IPS DF 6.9 (cell line): Measurements from ENCODE around the gene ATP1B1.

Source experiments
- DNase-seq: peaks from one replicate; pipeline ENCODE4 v3.0.0-alpha.2; 2013; ENCODE audit warnings: low read depth, low spot score
- H3K27ac ChIP-seq: one replicate; pipeline ENCODE4 v1.5.1; 2013; ENCODE audit warnings: low read length, control low read depth
- H3K27me3 ChIP-seq: 2 replicates; pipeline ENCODE4 v1.6.1; 2013; ENCODE audit warnings: mild to moderate bottlenecking, low read length; ENCODE audit not compliant: control insufficient read depth, insufficient read depth
- H3K36me3 ChIP-seq: 2 replicates; pipeline ENCODE4 v1.6.1; 2013; ENCODE audit warnings: low read length; ENCODE audit not compliant: control insufficient read depth, insufficient read depth
- H3K4me1 ChIP-seq: 2 replicates; pipeline ENCODE4 v1.6.1; 2013; ENCODE audit warnings: low read length; ENCODE audit not compliant: control insufficient read depth, insufficient read depth
- H3K4me3 ChIP-seq: 2 replicates; pipeline ENCODE4 v1.5.1; 2013; ENCODE audit warnings: mild to moderate bottlenecking, low read length
- H3K9me3 ChIP-seq: 2 replicates; pipeline ENCODE4 v1.6.1; 2013; ENCODE audit warnings: low read length, inconsistent platforms; ENCODE audit not compliant: control insufficient read depth, insufficient read depth
- WGBS: extraction: QIAGEN DNeasy Blood & Tissue Kit; methylation state at CpG from one replicate; pipeline ENCODE4 v1.1.7; 2013; ENCODE audit warnings: mixed read lengths, missing lambda C conversion rate; ENCODE audit not compliant: insufficient read length, insufficient coverage; 5-methylcytosine and 5-hydroxymethylcytosine counted together

The ATP1B1 gene

DNA sequence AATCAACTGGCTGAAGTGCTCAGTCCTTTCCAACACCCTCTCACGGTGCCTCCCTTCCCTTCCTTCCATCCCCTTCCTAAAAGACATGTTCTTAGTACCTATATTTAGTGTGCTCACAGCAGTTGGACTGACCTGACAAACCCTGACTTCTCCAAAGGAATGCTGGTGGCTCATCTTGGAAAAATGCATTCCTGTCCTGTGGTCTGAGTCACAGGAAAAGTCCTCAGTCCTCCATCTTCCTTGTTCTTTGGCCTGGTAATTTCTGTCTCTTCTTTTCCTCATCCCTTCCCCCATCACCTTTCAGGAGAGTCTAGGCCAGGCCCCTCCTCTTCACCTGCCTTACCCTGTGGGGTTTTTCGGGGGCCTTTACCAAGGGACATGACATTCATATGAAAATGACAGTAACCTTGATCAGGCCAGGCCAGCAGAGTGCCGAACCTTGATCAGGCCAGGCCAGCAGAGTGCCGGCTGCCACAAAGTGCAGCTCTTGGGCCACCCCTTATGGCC, 7.2 kb downstream of the ATP1B1 start:
- Histone ChIP-seq H3K4me3 (no peak overlapping the region), H3K36me3 (peaks cover 5% of the 10 kb centered on the region; the same call in 1 of the 2 replicates), H3K4me1 (peaks cover 6% of the 10 kb centered on the region), H3K27ac (no peak overlapping the region), H3K27me3 (no peaks in the 10 kb centered on the region), H3K9me3 (no peaks in the 10 kb centered on the region)
- DNase-seq: no peak
- WGBS: no CpG with 5 or more reads among the region's 4 CpGs

GRCh38 chr1:169115891-169116585, 9.5 kb downstream of the ATP1B1 start:
- H3K27me3 ChIP-seq: no peaks in the 10 kb centered on the region
- no peaks in the 10 kb centered on the region for H3K9me3 ChIP-seq
- no peak overlapping the region for H3K4me3 ChIP-seq
- peaks cover 4% of the 10 kb centered on the region for H3K4me1 ChIP-seq
- peaks cover 5% of the 10 kb centered on the region; the same call in 1 of the 2 replicates for H3K36me3 ChIP-seq
- H3K27ac ChIP-seq: no peak overlapping the region
- no CpG with 5 or more reads among the region's 14 CpGs for WGBS
- DNase-seq: no peak

DNA sequence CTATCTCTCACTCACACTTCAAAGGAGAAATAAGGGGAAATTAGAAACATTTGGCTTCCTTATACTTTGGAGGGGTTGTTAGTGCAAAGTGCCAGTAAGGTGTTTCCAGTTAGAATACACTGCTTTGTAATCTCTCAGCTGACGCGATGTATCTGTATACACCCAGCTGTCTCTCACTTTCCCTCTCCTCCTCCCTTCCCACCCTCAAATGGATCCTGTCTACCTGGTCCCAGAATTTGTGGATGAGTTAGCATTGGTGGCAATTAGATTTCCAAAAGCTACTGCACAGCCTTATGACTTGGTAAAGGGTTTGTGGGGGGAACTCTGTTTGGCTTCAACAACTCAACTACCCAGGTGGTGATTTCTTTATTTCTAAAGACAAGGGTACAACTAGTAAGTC, 10.5 kb downstream of the ATP1B1 start:
- Histone ChIP-seq H3K36me3 (peaks cover 7% of the 10 kb centered on the region; the same call in 1 of the 2 replicates), H3K27ac (no peak overlapping the region), H3K9me3 (no peaks in the 10 kb centered on the region), H3K4me1 (peaks cover 4% of the 10 kb centered on the region), H3K27me3 (no peaks in the 10 kb centered on the region), H3K4me3 (no peak overlapping the region)
- WGBS: no CpG with 5 or more reads among the region's 2 CpGs
- DNase-seq: no peak

GRCh38 chr1:169117599-169117998, 11.1 kb downstream of the ATP1B1 start:
- no peak for DNase-seq
- H3K27me3 ChIP-seq: no peaks in the 10 kb centered on the region
- H3K4me3 ChIP-seq: no peak overlapping the region
- H3K4me1 ChIP-seq: peaks cover 2% of the 10 kb centered on the region; the same call in 1 of the 2 replicates
- no CpG with 5 or more reads among the region's 1 CpG for WGBS
- H3K27ac ChIP-seq: no peak overlapping the region
- no peaks in the 10 kb centered on the region for H3K9me3 ChIP-seq
- peaks cover 2% of the 10 kb centered on the region; the same call in 1 of the 2 replicates for H3K36me3 ChIP-seq

DNA sequence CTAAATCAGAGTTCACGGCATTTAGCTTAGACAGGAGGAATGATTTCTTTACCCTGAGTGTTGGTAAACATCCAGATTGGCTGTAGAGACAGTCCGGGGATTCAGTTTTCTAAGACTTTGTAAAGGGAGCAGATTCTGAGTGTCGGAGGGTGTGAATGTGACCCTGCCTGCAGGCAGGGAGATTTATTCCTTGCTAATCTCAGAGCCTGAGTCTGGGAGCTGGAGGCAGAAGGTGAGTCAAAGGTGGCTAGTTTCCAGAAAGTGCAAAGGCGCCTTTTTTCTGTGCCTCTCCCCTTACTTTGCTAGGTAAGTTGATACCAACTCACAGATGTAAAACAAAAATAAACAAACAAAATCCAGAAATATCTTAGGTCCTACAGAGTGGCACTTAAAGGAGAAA, 11.7 kb downstream of the ATP1B1 start:
- no peak for DNase-seq
- peaks cover 3% of the 10 kb centered on the region; the same call in 1 of the 2 replicates for H3K4me1 ChIP-seq
- no peak overlapping the region for H3K27ac ChIP-seq
- no peaks in the 10 kb centered on the region for H3K9me3 ChIP-seq
- no CpG with 5 or more reads among the region's 4 CpGs for WGBS
- no peak overlapping the region for H3K4me3 ChIP-seq
- H3K36me3 ChIP-seq: peaks cover 2% of the 10 kb centered on the region; the same call in 1 of the 2 replicates
- H3K27me3 ChIP-seq: no peaks in the 10 kb centered on the region

DNA sequence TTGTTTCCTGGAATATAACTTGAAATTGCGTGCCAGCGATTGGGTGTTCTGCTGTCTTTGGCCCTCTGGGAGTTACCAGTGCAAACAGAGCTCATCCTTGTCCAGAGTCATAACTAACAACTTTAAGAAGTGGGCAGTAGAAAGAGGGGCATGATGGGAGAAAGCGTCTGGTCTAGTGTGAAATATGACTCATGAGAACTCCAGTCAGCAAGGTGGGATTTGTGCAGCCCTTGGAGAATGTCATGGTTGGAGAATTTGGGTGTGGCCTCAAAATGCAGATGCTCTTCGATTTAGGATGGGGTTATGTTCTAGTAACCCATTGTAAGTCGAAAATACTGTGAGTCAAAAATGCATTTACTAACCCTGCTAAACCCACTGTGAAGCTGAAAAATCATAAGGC, 12.9 kb downstream of the ATP1B1 start:
- no peak overlapping the region for H3K27ac ChIP-seq
- WGBS: no CpG with 5 or more reads among the region's 5 CpGs
- H3K4me3 ChIP-seq: no peak overlapping the region
- no peaks in the 10 kb centered on the region for H3K27me3 ChIP-seq
- H3K36me3 ChIP-seq: peaks cover 2% of the 10 kb centered on the region; the same call in 1 of the 2 replicates
- no peak for DNase-seq
- H3K4me1 ChIP-seq: peaks cover 3% of the 10 kb centered on the region; the same call in 1 of the 2 replicates
- H3K9me3 ChIP-seq: no peaks in the 10 kb centered on the region

DNA sequence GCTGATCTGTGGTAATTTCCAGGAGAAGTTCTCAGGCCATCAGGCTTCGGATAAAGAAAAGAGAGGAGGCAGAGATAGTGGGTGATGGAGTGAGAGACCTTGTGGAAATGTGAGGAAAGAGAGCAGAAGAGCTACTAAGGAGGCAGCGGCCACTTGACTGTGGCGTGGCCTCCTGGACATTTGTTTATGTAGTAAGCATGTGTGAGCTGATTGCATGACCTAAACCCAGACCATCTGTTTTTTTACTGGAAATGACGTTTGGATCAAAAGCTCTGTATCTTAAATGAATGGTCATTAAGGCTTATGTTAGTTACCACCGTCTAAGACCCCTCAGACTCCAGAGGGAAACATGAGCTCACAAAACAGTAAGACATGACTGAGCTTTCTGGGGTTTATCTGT, 13.6 kb downstream of the ATP1B1 start:
- H3K9me3 ChIP-seq: no peaks in the 10 kb centered on the region
- peaks cover 2% of the 10 kb centered on the region; the same call in 1 of the 2 replicates for H3K36me3 ChIP-seq
- no peaks in the 10 kb centered on the region for H3K27me3 ChIP-seq
- no peak for DNase-seq
- no CpG with 5 or more reads among the region's 5 CpGs for WGBS
- no peak overlapping the region for H3K4me3 ChIP-seq
- H3K4me1 ChIP-seq: peaks cover 3% of the 10 kb centered on the region; the same call in 1 of the 2 replicates
- no peak overlapping the region for H3K27ac ChIP-seq

GRCh38 chr1:169121146-169121923, 14.8 kb downstream of the ATP1B1 start:
- Histone ChIP-seq H3K36me3 (peaks cover 2% of the 10 kb centered on the region; the same call in 1 of the 2 replicates), H3K4me1 (0 out of 2 replicates have a peak, but pooled peaks cover 1% of the 10 kb centered on the region)
- WGBS: no CpG with 5 or more reads among the region's 6 CpGs

GRCh38 chr1:169122976-169123375, 16.5 kb downstream of the ATP1B1 start:
- Histone ChIP-seq H3K36me3 (peaks cover 2% of the 10 kb centered on the region; the same call in 1 of the 2 replicates), H3K4me1 (0 out of 2 replicates have a peak, but pooled peaks cover 1% of the 10 kb centered on the region), H3K27me3 (no peaks in the 10 kb centered on the region), H3K4me3 (no peak overlapping the region), H3K9me3 (no peaks in the 10 kb centered on the region), H3K27ac (no peak overlapping the region)
- no CpG with 5 or more reads among the region's 6 CpGs for WGBS
- DNase-seq: no peak

More at GRCh38 chr1:169121146-169121923, 14.8 kb downstream of the ATP1B1 start:
- H3K27ac ChIP-seq: no peak overlapping the region
- H3K9me3 ChIP-seq: no peaks in the 10 kb centered on the region
- H3K4me3 ChIP-seq: no peak overlapping the region
- no peaks in the 10 kb centered on the region for H3K27me3 ChIP-seq
- DNase-seq: no peak

GRCh38 chr1:169124459-169124858, 18.0 kb downstream of the ATP1B1 start:
- no peak overlapping the region for H3K4me3 ChIP-seq
- no peaks in the 10 kb centered on the region for H3K9me3 ChIP-seq
- H3K4me1 ChIP-seq: 0 out of 2 replicates have a peak, but pooled peaks cover 1% of the 10 kb centered on the region
- no CpG with 5 or more reads among the region's 2 CpGs for WGBS
- no peaks in the 10 kb centered on the region for H3K27me3 ChIP-seq
- DNase-seq: no peak
- peaks cover 2% of the 10 kb centered on the region; the same call in 1 of the 2 replicates for H3K36me3 ChIP-seq
- no peak overlapping the region for H3K27ac ChIP-seq
